Liver (tissue), 9 donors: ENCODE data around the gene OSBPL5. TPM values are rescaled to one million over a fixed set of nuclear protein-coding genes. Genes with fewer than 3 reads are reported as not detected.

Experiments
- DNase-seq: peaks from one replicate; pipeline ENCODE4 v3.0.0-alpha.2; 2017; ENCODE audit warnings: low spot score
- H3K27ac ChIP-seq, 2 donors: one replicate each; pipeline ENCODE4 v1.7.0; 2013; ENCODE audit warnings: inconsistent platforms in 2 of 2, low read length in 2 of 2, control low read depth in 1 of 2, low read depth in 1 of 2, mild to moderate bottlenecking in 1 of 2
- H3K27me3 ChIP-seq, 4 donors: one replicate each; pipeline versions ENCODE4 v1.6.1 to v1.7.0; 2013; ENCODE audit warnings: low read length in 3 of 4, inconsistent platforms in 1 of 4, mild to moderate bottlenecking in 1 of 4, moderate library complexity in 1 of 4; ENCODE audit not compliant: control insufficient read depth in 4 of 4, insufficient read depth in 4 of 4
- H3K36me3 ChIP-seq, 4 donors: one replicate each; pipeline versions ENCODE4 v1.6.1 to v1.7.0; 2013; ENCODE audit warnings: low read length in 3 of 4, mild to moderate bottlenecking in 3 of 4, low read depth in 1 of 4, moderate library complexity in 1 of 4; ENCODE audit not compliant: control insufficient read depth in 4 of 4, insufficient read depth in 3 of 4
- H3K4me1 ChIP-seq, 4 donors: one replicate each; pipeline versions ENCODE4 v1.6.1 to v1.7.0; 2013; ENCODE audit warnings: low read length in 3 of 4, mild to moderate bottlenecking in 3 of 4, moderate library complexity in 1 of 4; ENCODE audit not compliant: control insufficient read depth in 4 of 4, insufficient read depth in 4 of 4
- H3K4me3 ChIP-seq, 3 donors: one replicate each; pipeline versions ENCODE4 v1.6.1 to v1.7.0; 2013; ENCODE audit warnings: low read length in 3 of 3, control low read depth in 1 of 3, low read depth in 1 of 3, mild to moderate bottlenecking in 1 of 3
- H3K9ac ChIP-seq, 2 donors: one replicate each; pipeline ENCODE4 v1.7.0; 2013; ENCODE audit warnings: low read length in 2 of 2, mild to moderate bottlenecking in 2 of 2, moderate library complexity in 2 of 2, control low read depth in 1 of 2, low read depth in 1 of 2
- H3K9me3 ChIP-seq, 4 donors: one replicate each; pipeline versions ENCODE4 v1.6.1 to v1.7.0; 2013; ENCODE audit warnings: low read length in 3 of 4; ENCODE audit not compliant: control insufficient read depth in 4 of 4
- CTCF ChIP-seq: fragments of 150-350 bp; IDR thresholded peaks from 2 replicates; pipeline ENCODE4 v1.5.1; 2017; ENCODE audit warnings: improper control_type of control experiment, low read depth, low read length; ENCODE audit not compliant: missing input control
- FOXA1 ChIP-seq: IDR thresholded peaks from 2 replicates; pipeline ENCODE4 v1.6.1; 2016; ENCODE audit warnings: antibody characterized with exemption
- GABPA ChIP-seq, 2 donors: IDR thresholded peaks in 1 of 2; conservative IDR thresholded peaks in 1 of 2; 2 replicates each; pipeline ENCODE4 v1.6.1; 2016; ENCODE audit warnings: antibody characterized with exemption in 2 of 2, mild to moderate bottlenecking in 1 of 2, moderate library complexity in 1 of 2
- HNF4A ChIP-seq, 2 donors: conservative IDR thresholded peaks; 2 replicates each; pipeline ENCODE4 v1.6.1; 2016; ENCODE audit warnings: antibody characterized with exemption in 2 of 2, mild to moderate bottlenecking in 2 of 2
- HNF4G ChIP-seq: IDR thresholded peaks from 2 replicates; pipeline ENCODE4 v1.6.1; 2016; ENCODE audit warnings: antibody characterized with exemption
- JUND ChIP-seq, 2 donors: IDR thresholded peaks; 2 replicates each; pipeline ENCODE4 v1.6.1; 2016; ENCODE audit warnings: antibody characterized with exemption in 2 of 2
- NR2F2 ChIP-seq: IDR thresholded peaks from 2 replicates; pipeline ENCODE4 v1.6.1; 2016; ENCODE audit warnings: antibody characterized with exemption
- REST ChIP-seq: IDR thresholded peaks from 2 replicates; pipeline ENCODE4 v1.6.1; 2016; ENCODE audit warnings: antibody characterized with exemption, mild to moderate bottlenecking
- YY1 ChIP-seq: IDR thresholded peaks from 2 replicates; pipeline ENCODE4 v1.6.1; 2016; ENCODE audit warnings: antibody characterized with exemption, mild to moderate bottlenecking
- WGBS: extraction: QIAGEN DNeasy Blood & Tissue Kit; methylation state at CpG from one replicate; pipeline ENCODE4 v1.1.7; 2013; 5-methylcytosine and 5-hydroxymethylcytosine counted together
- polyA plus RNA-seq, 2 donors: library from polyadenylated mRNA; stranded (reverse) in 1 of 2; unstranded in 1 of 2; fragments of 200-250 nt in 1 of 2; fragments of >200 nt in 1 of 2; fragmentation: Nextera tagmentation in 1 of 2; extraction: Ambion mirVana in 1 of 2; gene quantifications; one replicate each; pipeline versions ENCODE4 v1.2.1 to v1.2.3, GENCODE V29; 2013 to 2015
- total RNA-seq, 2 donors: library from RNA; depleted of rRNA; stranded (reverse); fragments of >200 nt; gene quantifications; one replicate each; pipeline ENCODE4 v1.2.3, GENCODE V29; 2014
- donor health status: healthy.
- donor health status: healthy.
- donor health status: healthy.
- donor health status: healthy.
- donor health status: healthy.

The OSBPL5 gene
- total and polyA plus RNA-seq, 4 donors: 0.74 to 6.2 (median 3.9) TPM

GRCh38 chr11:3173795-3174194, 8.7 kb upstream of the OSBPL5 start:
- no peak for TF ChIP-seq JUND (IDR thresholded peaks at IDR 0.05)
- Histone ChIP-seq H3K4me3 (no peak overlapping the region), H3K9me3 (peaks cover 0 to 11% (median 6%) of the 10 kb centered on the region in 4 donors), H3K27me3 (no peaks in the 10 kb centered on the region), H3K36me3 (no peaks in the 10 kb centered on the region), H3K9ac (no peak overlapping the region), H3K4me1 (no peaks in the 10 kb centered on the region), H3K27ac (no peak overlapping the region)
- DNase-seq: no peak
- WGBS: 97% methylated on average over 2 of the region's 2 CpGs

DNA sequence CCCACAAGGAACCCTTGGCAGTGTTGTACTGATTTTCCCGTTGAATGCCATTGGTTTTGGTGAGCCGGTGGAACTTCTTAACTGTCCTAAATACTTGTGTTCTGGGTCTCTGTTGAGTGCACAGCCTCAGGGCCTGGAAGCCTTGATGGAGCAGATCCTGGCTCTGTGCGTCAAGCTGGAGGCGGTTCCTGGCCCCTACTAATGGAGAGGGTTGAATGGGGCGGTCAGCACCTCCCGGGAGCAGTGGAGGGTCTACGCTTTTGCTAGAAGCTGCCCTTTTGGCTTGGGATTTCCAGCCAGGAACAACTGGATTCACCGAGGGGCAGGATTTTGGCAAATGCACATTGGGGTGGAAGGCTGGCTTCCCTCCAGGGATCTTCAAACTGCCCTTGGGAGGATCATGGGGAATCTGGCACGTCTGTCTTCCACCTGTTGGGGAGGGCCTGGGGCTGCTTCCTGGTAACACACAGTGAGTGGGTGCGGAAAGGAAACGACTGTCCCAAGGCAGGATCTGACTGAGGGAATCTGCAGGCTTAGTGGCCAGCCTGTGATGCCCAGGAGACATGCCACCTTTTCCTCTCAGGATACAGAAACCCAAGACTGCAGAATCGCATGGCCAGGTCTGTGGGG, 6.9 kb upstream of the OSBPL5 start:
- no peaks in the 10 kb centered on the region for H3K4me1 ChIP-seq
- DNase-seq: no peak
- H3K27ac ChIP-seq: no peak overlapping the region

More for the DNA sequence above, 6.9 kb upstream of the OSBPL5 start:
- WGBS: 73% methylated on average over 12 of the region's 12 CpGs
- no peak for TF ChIP-seq NR2F2
- TF ChIP-seq JUND (IDR thresholded peaks at IDR 0.05): no peak
- TF ChIP-seq CTCF: no peak
- no peak for TF ChIP-seq FOXA1
- no peak for TF ChIP-seq HNF4G
- TF ChIP-seq REST: no peak
- TF ChIP-seq YY1: no peak
- TF ChIP-seq HNF4A (conservative IDR thresholded peaks at IDR 0.05): no peak
- TF ChIP-seq GABPA (IDR thresholded peaks at IDR 0.05 in 1 of 2, conservative IDR thresholded peaks at IDR 0.05 in 1 of 2): no peak
- no peak overlapping the region for H3K9ac ChIP-seq
- peaks cover 0 to 11% (median 5%) of the 10 kb centered on the region in 4 donors for H3K9me3 ChIP-seq
- H3K27me3 ChIP-seq: no peaks in the 10 kb centered on the region
- no peak overlapping the region for H3K4me3 ChIP-seq
- H3K36me3 ChIP-seq: no peaks in the 10 kb centered on the region
